ENCODE results near the gene KCNAB1.

DNA sequence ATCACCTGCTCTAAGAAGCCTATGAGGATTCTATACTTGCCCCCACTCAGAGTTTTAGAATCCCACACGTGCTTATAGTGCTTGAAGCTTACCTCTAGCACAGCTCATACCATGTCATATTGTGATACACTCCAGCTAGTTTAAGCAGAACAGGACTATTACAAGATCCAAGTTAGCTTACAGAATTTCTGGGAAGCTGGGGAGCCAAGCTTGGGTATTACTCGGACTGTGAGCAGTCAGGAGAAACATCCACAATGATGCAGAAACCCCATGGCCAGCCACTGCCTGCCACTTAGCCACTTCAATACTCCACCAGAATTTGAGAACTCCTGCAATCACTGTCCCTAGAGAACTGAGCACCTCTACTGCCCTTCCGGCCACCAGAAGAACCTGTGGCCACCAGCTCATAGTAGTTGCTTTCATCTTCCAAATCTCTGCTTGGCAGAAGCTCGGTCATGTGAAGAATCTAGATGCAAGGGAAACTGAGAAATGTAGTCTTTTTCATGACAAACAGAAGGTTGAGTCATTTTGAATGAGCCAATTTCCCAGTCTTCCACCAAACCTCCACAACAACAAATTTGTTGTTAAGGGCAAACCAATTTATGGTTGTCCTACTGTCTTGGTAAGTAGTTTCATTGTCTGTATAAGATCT is 462.3 kb downstream of the KCNAB1 start:
- TF ChIP-seq, protein P1, sequence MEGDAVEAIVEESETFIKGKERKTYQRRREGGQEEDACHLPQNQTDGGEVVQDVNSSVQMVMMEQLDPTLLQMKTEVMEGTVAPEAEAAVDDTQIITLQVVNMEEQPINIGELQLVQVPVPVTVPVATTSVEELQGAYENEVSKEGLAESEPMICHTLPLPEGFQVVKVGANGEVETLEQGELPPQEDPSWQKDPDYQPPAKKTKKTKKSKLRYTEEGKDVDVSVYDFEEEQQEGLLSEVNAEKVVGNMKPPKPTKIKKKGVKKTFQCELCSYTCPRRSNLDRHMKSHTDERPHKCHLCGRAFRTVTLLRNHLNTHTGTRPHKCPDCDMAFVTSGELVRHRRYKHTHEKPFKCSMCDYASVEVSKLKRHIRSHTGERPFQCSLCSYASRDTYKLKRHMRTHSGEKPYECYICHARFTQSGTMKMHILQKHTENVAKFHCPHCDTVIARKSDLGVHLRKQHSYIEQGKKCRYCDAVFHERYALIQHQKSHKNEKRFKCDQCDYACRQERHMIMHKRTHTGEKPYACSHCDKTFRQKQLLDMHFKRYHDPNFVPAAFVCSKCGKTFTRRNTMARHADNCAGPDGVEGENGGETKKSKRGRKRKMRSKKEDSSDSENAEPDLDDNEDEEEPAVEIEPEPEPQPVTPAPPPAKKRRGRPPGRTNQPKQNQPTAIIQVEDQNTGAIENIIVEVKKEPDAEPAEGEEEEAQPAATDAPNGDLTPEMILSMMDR (IDR thresholded peaks at IDR 0.05; ENCODE audit: low read length), result no peak
- no peak for TF ChIP-seq EZH2 (optimal IDR thresholded peaks at IDR 0.05; ENCODE audit: low read depth, low read length)
